ENCODE results near the gene RALGPS2.

Gene RALGPS2

GRCh38 chr1:178938101-178938958, 213.3 kb downstream of the RALGPS2 start:
- no peak overlapping the region for H3K4me3 ChIP-seq (ENCODE audit: low read depth, low read length)
- DNase-seq (ENCODE audit: low read depth, low spot score), result no peak
- POLR2A ChIA-PET, result interaction anchor here (0.6 kb wide), 2 partner anchors 40 to 123 kb away, joined by 3 read pairs; no protein-coding TSS in a partner anchor
- CTCF ChIA-PET, result no interaction called here
- no peak for TF ChIP-seq CTCF (IDR thresholded peaks at IDR 0.05; ENCODE audit: insufficient read depth, low read length, missing control alignments)

GRCh38 chr1:178938959-178939317, 213.9 kb downstream of the RALGPS2 start:
- ChIA-PET CTCF (no interaction called here), POLR2A (interaction anchor here (0.6 kb wide), 1 partner anchor 122 kb away, joined by 3 read pairs; no protein-coding TSS in a partner anchor)
- TF ChIP-seq CTCF (IDR thresholded peaks at IDR 0.05; ENCODE audit: insufficient read depth, low read length, missing control alignments), result no peak
- H3K4me3 ChIP-seq (ENCODE audit: low read depth, low read length), result no peak overlapping the region
- no peak for DNase-seq (ENCODE audit: low read depth, low spot score)

GRCh38 chr1:178939338-178940067, 214.5 kb downstream of the RALGPS2 start:
- TF ChIP-seq CTCF (IDR thresholded peaks at IDR 0.05; ENCODE audit: insufficient read depth, low read length, missing control alignments), result no peak
- CTCF ChIA-PET, result no interaction called here
- no peak overlapping the region for H3K4me3 ChIP-seq (ENCODE audit: low read depth, low read length)
- no peak for DNase-seq (ENCODE audit: low read depth, low spot score)
- POLR2A ChIA-PET, result no interaction called here

DNA sequence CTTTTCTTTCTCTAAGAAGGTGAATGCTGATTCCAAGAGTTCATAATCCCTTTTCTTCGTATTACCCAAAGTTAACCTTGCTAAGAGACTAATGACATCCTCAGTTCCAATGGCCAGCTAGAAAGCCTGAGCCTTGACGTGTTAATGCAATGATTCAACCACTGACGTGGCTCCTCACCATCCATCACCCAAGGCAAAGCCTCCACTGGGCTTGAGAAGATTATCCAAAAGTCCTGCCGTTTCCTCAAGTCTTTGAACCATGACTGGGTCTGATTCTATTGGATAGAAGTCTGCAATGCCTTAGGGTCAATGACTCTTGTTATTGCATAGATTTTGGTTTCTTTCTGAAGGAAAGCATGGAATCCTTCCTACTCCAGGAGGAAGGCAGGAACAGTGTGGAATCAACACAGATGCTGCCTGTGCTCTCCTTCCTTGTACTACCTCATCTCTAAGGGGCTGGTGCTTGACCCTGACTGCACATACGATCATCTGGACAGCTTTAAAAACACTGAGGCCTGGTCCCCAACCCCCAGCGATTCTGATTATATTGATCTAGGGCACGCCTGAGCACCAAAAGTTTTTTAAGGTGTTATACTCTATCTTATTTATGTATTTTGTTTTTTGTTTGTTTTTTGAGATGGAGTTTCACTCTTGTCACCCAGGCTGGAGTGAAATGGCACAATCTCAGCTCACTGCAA, 215.2 kb downstream of the RALGPS2 start:
- no peak for TF ChIP-seq CTCF (IDR thresholded peaks at IDR 0.05; ENCODE audit: insufficient read depth, low read length, missing control alignments)
- POLR2A ChIA-PET, result no interaction called here
- H3K4me3 ChIP-seq (ENCODE audit: low read depth, low read length), result no peak overlapping the region
- no peak for DNase-seq (ENCODE audit: low read depth, low spot score)
- CTCF ChIA-PET, result no interaction called here

DNA sequence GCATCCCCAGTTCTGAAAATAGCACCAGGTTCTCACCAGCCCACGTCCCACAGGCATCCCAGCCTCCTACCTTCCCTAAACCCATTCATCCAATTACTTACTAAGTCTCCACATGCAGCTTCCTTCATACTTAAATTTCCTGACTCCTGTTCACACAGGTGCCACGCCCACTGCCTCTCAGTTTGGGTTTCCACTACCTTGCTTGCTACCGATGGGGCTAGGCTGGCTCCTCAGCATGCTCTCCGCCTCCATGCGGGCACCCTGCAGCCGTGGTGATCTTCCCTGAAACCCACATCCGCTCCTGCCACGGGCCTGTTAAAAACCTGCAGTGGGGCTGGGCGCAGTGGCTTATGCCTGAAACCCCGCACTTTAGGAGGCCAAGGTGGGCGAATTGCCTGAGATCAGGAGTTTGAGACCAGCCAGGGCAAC, 216.2 kb downstream of the RALGPS2 start:
- ChIA-PET POLR2A (no interaction called here), CTCF (interaction anchor here (1.7 kb wide), 1 partner anchor 408 kb away, joined by 3 read pairs; no protein-coding TSS in a partner anchor)
- no peak for DNase-seq (ENCODE audit: low read depth, low spot score)
- no peak overlapping the region for H3K4me3 ChIP-seq (ENCODE audit: low read depth, low read length)
- no peak for TF ChIP-seq CTCF (IDR thresholded peaks at IDR 0.05; ENCODE audit: insufficient read depth, low read length, missing control alignments)

DNA sequence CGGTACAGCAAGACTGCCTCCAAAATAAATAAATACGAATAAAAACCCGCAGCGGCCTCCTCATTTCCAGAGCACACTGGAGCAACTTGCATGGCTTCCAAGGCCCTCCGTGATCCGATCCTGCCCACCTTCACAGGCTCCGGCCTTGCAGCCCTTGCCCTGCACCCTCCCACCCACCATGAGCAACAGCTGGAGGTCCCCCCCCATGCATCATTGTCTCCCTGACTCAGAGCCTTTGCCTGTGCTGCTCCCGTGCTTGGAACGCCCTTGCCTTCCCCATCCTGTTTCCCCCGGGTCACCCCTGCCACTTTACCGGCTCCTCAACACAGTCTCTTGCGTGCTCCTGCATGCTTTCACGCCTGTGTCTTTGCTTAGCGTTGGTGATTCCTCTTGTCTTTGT, 216.8 kb downstream of the RALGPS2 start:
- no peak overlapping the region for H3K4me3 ChIP-seq (ENCODE audit: low read depth, low read length)
- ChIA-PET CTCF (interaction anchor here (1.7 kb wide), 1 partner anchor 409 kb away, joined by 3 read pairs; no protein-coding TSS in a partner anchor), POLR2A (no interaction called here)
- no peak for DNase-seq (ENCODE audit: low read depth, low spot score)
- TF ChIP-seq CTCF (IDR thresholded peaks at IDR 0.05; ENCODE audit: insufficient read depth, low read length, missing control alignments), result no peak

Data from AG04449 (cell line).